OCI-LY7 (cell line): Measurements from ENCODE around the gene PLEKHG4. TPM values are rescaled to one million over a fixed set of nuclear protein-coding genes. Genes with fewer than 3 reads are reported as not detected.

ENCODE experiments used
- BruUV-seq: library from RNA; stranded (reverse); fragments of 400-500 nt; replicated peaks from 2 replicates; lab custom pipeline; 2021; lab: Mats Ljungman, UMichigan
- CTCF ChIA-PET: fragments of 300-600 bp; sonication (Branson Sonifier 250); formaldehyde crosslinking; loops from one replicate; lab custom pipeline; 2022; ENCODE audit warnings: antibody characterized with exemption; ENCODE audit not compliant: unreplicated experiment; lab: Charles Lee
- POLR2A ChIA-PET: fragments of 300-600 bp; sonication (Branson Sonifier 250); formaldehyde crosslinking; loops from one replicate; lab custom pipeline; 2022; ENCODE audit warnings: antibody characterized with exemption; lab: Charles Lee
- DNase-seq: peaks from one replicate; pipeline ENCODE4 v3.0.0-alpha.2; 2015; ENCODE audit warnings: low spot score
- H2AFZ ChIP-seq: fragments of 200-600 bp; sonication (generic), shearing (Covaris generic); 2 replicates; pipeline ENCODE4 v1.6.1; 2014; ENCODE audit warnings: mild to moderate bottlenecking, antibody characterized with exemption, low read length, moderate library complexity
- H3K27ac ChIP-seq: fragments of 200-600 bp; sonication (generic); 2 replicates; pipeline ENCODE4 v1.5.1; 2014; ENCODE audit warnings: mixed run types, low read depth, mild to moderate bottlenecking, moderate library complexity, low read length, inconsistent platforms; ENCODE audit not compliant: poor library complexity, severe bottlenecking
- H3K36me3 ChIP-seq: fragments of 200-600 bp; sonication (generic); 2 replicates; pipeline ENCODE4 v1.6.1; 2014; ENCODE audit warnings: mild to moderate bottlenecking, antibody characterized with exemption, low read length, moderate library complexity, mixed read lengths; ENCODE audit not compliant: insufficient read depth
- H3K4me1 ChIP-seq: fragments of 200-600 bp; sonication (generic); 2 replicates; pipeline ENCODE4 v1.5.1; 2014; ENCODE audit warnings: mild to moderate bottlenecking, low read length; ENCODE audit not compliant: insufficient read depth, poor library complexity, severe bottlenecking
- H3K4me2 ChIP-seq: fragments of 200-600 bp; sonication (generic); 2 replicates; pipeline ENCODE4 v1.6.1; 2014; ENCODE audit warnings: mild to moderate bottlenecking, low read length
- H3K4me3 ChIP-seq: fragments of 200-600 bp; sonication (generic); 2 replicates; pipeline ENCODE4 v1.5.1; 2014; ENCODE audit warnings: mild to moderate bottlenecking, low read depth, low read length; ENCODE audit not compliant: poor library complexity, severe bottlenecking
- H3K79me2 ChIP-seq: fragments of 200-600 bp; sonication (generic); 2 replicates; pipeline ENCODE4 v1.6.1; 2016; ENCODE audit warnings: low read depth, mild to moderate bottlenecking, low read length, moderate library complexity, mixed read lengths; ENCODE audit not compliant: insufficient read depth
- H3K9me2 ChIP-seq: fragments of 200-600 bp; sonication (generic); 2 replicates; pipeline ENCODE4 v1.6.1; 2016; ENCODE audit warnings: mild to moderate bottlenecking, low read length, mixed read lengths; ENCODE audit not compliant: insufficient read depth
- H3K9me3 ChIP-seq: fragments of 200-600 bp; sonication (generic); 2 replicates; pipeline ENCODE4 v1.6.1; 2014; ENCODE audit warnings: mild to moderate bottlenecking, mixed run types, low read length, mixed read lengths
- H4K20me1 ChIP-seq: fragments of 200-600 bp; sonication (generic); 2 replicates; pipeline ENCODE4 v1.6.1; 2014; ENCODE audit warnings: mild to moderate bottlenecking, antibody characterized with exemption, low read length, moderate library complexity, mixed read lengths; ENCODE audit not compliant: insufficient read depth
- EZH2phosphoT487 ChIP-seq: fragments of 200-600 bp; sonication (generic); IDR thresholded peaks from 2 replicates; pipeline ENCODE4 v1.6.1; 2018; ENCODE audit warnings: low read depth, borderline replicate concordance, mild to moderate bottlenecking, mixed run types, antibody characterized with exemption, low read length, moderate library complexity, mixed read lengths
- intact Hi-C: fragments of 100-400 bp; cut with micrococcal nuclease; formaldehyde crosslinking; loops from one replicate; pipeline ENCODE4 v1.10.0; 2022; ENCODE audit not compliant: unreplicated experiment
- total RNA-seq, 2 experiments: library from RNA; depleted of rRNA in 1 of 2; stranded (reverse); fragments of >200 nt in 1 of 2; shearing (Covaris generic) in 1 of 2; gene quantifications; 2 replicates each; pipeline ENCODE4 v1.2.3, GENCODE V29; 2014 to 2022
- TF ChIP-seq, protein P1 (sequence below): fragments of 200-600 bp; sonication (generic); conservative IDR thresholded peaks from 2 replicates; pipeline ENCODE4 v1.5.1; 2014; ENCODE audit warnings: mild to moderate bottlenecking, antibody characterized with exemption, low read length, moderate library complexity, mixed read lengths

The PLEKHG4 gene
- total RNA-seq, 2 experiments from 2014 or later, result 0.51 TPM; not detected in 1

DNA sequence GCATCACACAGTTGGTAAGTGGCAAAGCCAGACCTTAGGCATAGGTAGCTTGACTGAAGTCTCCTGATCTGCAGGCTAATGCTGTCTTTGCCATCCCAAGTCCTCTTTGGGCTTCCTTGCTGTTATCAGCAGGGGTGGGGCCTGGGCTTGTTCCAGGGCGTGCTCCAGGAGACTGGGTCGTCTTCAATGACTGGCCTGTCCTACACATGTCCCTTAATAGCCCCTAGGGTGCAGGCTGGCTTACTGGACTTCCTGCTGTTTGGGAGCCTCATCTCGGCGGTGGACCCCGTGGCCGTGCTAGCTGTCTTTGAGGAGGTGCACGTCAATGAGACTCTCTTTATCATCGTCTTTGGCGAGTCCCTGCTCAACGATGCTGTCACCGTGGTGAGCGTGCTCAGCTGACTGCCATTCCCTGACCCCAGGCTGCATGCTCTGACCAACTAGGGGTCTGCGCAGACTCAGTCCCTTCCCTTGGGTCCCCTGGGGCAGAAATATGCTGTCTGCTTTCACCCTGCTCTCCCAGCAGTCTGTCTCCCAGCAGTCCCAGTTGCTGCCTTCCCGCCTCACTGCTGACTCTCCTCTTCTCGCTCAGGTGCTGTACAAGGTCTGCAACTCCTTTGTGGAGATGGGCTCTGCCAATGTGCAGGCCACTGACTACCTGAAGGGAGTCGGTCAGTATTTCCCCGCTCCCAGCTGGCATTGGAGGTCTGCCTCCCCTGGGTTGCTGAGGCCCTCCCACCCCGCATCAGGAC lies 24.4 kb upstream of the PLEKHG4 start:
- Histone ChIP-seq H3K4me1 (no peaks in the 10 kb centered on the region), H3K9me3 (no peaks in the 10 kb centered on the region), H3K36me3 (no peaks in the 10 kb centered on the region), H3K27ac (no peak overlapping the region), H4K20me1 (no peaks in the 10 kb centered on the region), H2AFZ (no peak overlapping the region), H3K4me3 (no peak overlapping the region), H3K9me2 (no peaks in the 10 kb centered on the region), H3K79me2 (no peaks in the 10 kb centered on the region), H3K4me2 (no peak overlapping the region)
- DNase-seq, result no peak
- intact Hi-C loops, result no loop called here
- POLR2A ChIA-PET, result no interaction called here
- CTCF ChIA-PET, result no interaction called here
- TF ChIP-seq EZH2phosphoT487, result no peak
- TF ChIP-seq, protein P1, sequence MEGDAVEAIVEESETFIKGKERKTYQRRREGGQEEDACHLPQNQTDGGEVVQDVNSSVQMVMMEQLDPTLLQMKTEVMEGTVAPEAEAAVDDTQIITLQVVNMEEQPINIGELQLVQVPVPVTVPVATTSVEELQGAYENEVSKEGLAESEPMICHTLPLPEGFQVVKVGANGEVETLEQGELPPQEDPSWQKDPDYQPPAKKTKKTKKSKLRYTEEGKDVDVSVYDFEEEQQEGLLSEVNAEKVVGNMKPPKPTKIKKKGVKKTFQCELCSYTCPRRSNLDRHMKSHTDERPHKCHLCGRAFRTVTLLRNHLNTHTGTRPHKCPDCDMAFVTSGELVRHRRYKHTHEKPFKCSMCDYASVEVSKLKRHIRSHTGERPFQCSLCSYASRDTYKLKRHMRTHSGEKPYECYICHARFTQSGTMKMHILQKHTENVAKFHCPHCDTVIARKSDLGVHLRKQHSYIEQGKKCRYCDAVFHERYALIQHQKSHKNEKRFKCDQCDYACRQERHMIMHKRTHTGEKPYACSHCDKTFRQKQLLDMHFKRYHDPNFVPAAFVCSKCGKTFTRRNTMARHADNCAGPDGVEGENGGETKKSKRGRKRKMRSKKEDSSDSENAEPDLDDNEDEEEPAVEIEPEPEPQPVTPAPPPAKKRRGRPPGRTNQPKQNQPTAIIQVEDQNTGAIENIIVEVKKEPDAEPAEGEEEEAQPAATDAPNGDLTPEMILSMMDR, result no peak
- no TSS peak for BruUV-seq

DNA sequence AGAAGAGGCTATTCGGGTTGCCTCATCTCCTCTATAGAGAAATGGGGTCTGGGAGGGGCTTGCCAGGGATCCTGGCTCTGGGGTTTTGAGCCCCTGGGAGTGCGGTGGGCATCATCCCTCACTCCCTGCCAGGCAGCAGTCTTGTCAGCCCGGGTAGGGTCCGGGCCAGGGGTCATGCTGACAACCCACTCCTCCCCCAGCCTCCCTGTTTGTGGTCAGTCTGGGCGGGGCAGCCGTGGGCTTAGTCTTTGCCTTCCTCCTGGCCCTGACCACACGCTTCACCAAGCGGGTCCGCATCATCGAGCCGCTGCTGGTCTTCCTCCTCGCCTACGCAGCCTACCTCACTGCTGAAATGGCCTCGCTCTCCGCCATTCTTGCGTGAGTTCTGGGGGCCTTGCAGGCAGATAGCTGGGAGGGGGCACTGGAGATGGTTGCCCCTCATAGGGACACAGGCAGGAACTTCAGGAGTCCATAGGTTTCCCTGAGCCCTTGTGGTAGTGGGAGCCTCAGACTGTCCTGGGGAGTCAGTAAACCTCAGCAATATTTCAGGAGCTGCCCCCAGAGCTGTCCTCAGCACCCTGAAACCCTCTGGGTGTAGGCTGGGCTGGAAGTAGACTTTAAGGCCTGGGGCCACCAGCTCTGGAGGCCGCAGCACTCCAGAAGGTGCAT lies 23.6 kb upstream of the PLEKHG4 start:
- H3K9me3 ChIP-seq, result no peaks in the 10 kb centered on the region
- no peaks in the 10 kb centered on the region for H4K20me1 ChIP-seq
- no peak for DNase-seq
- no peak overlapping the region for H3K27ac ChIP-seq
- CTCF ChIA-PET, result no interaction called here
- no peaks in the 10 kb centered on the region for H3K36me3 ChIP-seq
- H3K4me2 ChIP-seq, result no peak overlapping the region
- peaks cover under 1% of the 10 kb centered on the region for H3K4me1 ChIP-seq
- POLR2A ChIA-PET, result no interaction called here
- no peaks in the 10 kb centered on the region for H3K9me2 ChIP-seq
- H3K4me3 ChIP-seq, result no peak overlapping the region
- TF ChIP-seq, protein P1, result no peak
- no peak for TF ChIP-seq EZH2phosphoT487
- H3K79me2 ChIP-seq, result no peaks in the 10 kb centered on the region
- H2AFZ ChIP-seq, result no peak overlapping the region
- intact Hi-C loops, result no loop called here
- no TSS peak for BruUV-seq
